HCT116 (cell line): ENCODE results near the gene TMEM156. TPM values are rescaled to one million over a fixed set of nuclear protein-coding genes. Genes with fewer than 3 reads are reported as not detected.
A peak's percentile ranks its signal among the peaks of the same experiment; 100 is the strongest.

ENCODE experiments used
- ATAC-seq: fragments of 200-7000 bp; cut with Tn5 transposase; 2 replicates; pipeline ENCODE4 v1.9.1; 2020; ENCODE audit warnings: mild to moderate bottlenecking, moderate library complexity
- BruUV-seq: library from RNA; stranded (reverse); fragments of 400-500 nt; replicated peaks from 2 replicates; lab custom pipeline; 2021; lab: Mats Ljungman, UMichigan
- CTCF ChIA-PET: fragments of 300-600 bp; sonication (Branson Sonifier 250); formaldehyde crosslinking; loops from one replicate; lab custom pipeline; 2021; ENCODE audit warnings: antibody characterized with exemption; lab: Charles Lee
- POLR2A ChIA-PET: fragments of 300-600, 350-600 bp; sonication (Branson Sonifier 250); formaldehyde crosslinking; loops from one replicate; lab custom pipeline; 2021; ENCODE audit warnings: antibody characterized with exemption; lab: Charles Lee
- RAD21 ChIA-PET, 2 experiments: fragments of 300-600 bp; sonication (Branson Sonifier 250); formaldehyde crosslinking; loops; one replicate each; lab custom pipeline; 2023; ENCODE audit warnings: low total read pairs in 2 of 2; ENCODE audit not compliant: uncharacterized antibody in 2 of 2, unreplicated experiment in 2 of 2, low non-redundant PET in 1 of 2; lab: Charles Lee
- DNase-seq: peaks from one replicate; pipeline ENCODE4 v3.0.0-alpha.2; 2010; ENCODE audit warnings: low read depth, low spot score
- H2AFZ ChIP-seq: fragments of 200-600 bp; shearing (Covaris generic), sonication (generic); 2 replicates; pipeline ENCODE4 v1.6.1; 2017; ENCODE audit warnings: low read depth, mixed run types, mixed read lengths, antibody characterized with exemption, low read length; ENCODE audit not compliant: poor library complexity, severe bottlenecking
- H3K27ac ChIP-seq: 2 replicates; pipeline ENCODE4 v1.5.1; 2012; ENCODE audit warnings: low read depth, low read length
- H3K27me3 ChIP-seq: fragments of 200-600 bp; sonication (generic); 2 replicates; pipeline ENCODE4 v1.6.1; 2016; ENCODE audit warnings: mixed run types, low read length, mixed read lengths; ENCODE audit not compliant: insufficient read depth
- H3K36me3 ChIP-seq, 2 experiments: fragments of 200-500 bp in 1 of 2; fragments of 200-600 bp in 1 of 2; sonication (Bioruptor generic) in 1 of 2; sonication (generic) in 1 of 2; 2 replicates each; pipeline versions ENCODE4 v1.5.1 to v1.6.1; 2014 to 2016; ENCODE audit warnings: low read length in 2 of 2, inconsistent platforms in 1 of 2, mixed read lengths in 1 of 2, mixed run types in 1 of 2; ENCODE audit not compliant: insufficient read depth in 2 of 2, control insufficient read depth in 1 of 2
- H3K4me1 ChIP-seq, 2 experiments: fragments of 200-600 bp in 1 of 2; sonication (generic) in 1 of 2; 2 replicates each; pipeline versions ENCODE4 v1.5.1 to v1.6.1; 2012 to 2017; ENCODE audit warnings: low read length in 2 of 2, inconsistent platforms in 1 of 2, mild to moderate bottlenecking in 1 of 2, mixed read lengths in 1 of 2, mixed run types in 1 of 2, moderate library complexity in 1 of 2; ENCODE audit not compliant: insufficient read depth in 2 of 2, control insufficient read depth in 1 of 2
- H3K4me2 ChIP-seq: fragments of 200-600 bp; sonication (generic); 2 replicates; pipeline ENCODE4 v1.6.1; 2017; ENCODE audit warnings: mixed run types, low read length, mixed read lengths
- H3K4me3 ChIP-seq, 2 experiments: fragments of 200-600 bp in 1 of 2; sonication (generic) in 1 of 2; replicated peaks in 1 of 2; 2 replicates each; pipeline ENCODE4 v1.5.1; 2011 to 2016; ENCODE audit warnings: low read length in 2 of 2, control low read depth in 1 of 2, low read depth in 1 of 2, mild to moderate bottlenecking in 1 of 2, mixed read lengths in 1 of 2, mixed run types in 1 of 2
- H3K79me2 ChIP-seq: fragments of 200-600 bp; sonication (generic); 2 replicates; pipeline ENCODE4 v1.6.1; 2017; ENCODE audit warnings: mild to moderate bottlenecking, mixed run types, low read length, moderate library complexity, mixed read lengths; ENCODE audit not compliant: insufficient read depth
- H3K9ac ChIP-seq: fragments of 200-600 bp; sonication (generic); 2 replicates; pipeline ENCODE4 v1.6.1; 2016; ENCODE audit warnings: low read length, mixed read lengths
- H3K9me2 ChIP-seq: fragments of 200-600 bp; sonication (generic), shearing (Covaris generic); 2 replicates; pipeline ENCODE4 v1.6.1; 2017; ENCODE audit warnings: mixed run types, mild to moderate bottlenecking, moderate library complexity; ENCODE audit not compliant: insufficient read depth
- H3K9me3 ChIP-seq, 2 experiments: fragments of 200-500 bp in 1 of 2; fragments of 200-600 bp in 1 of 2; sonication (Bioruptor generic) in 1 of 2; sonication (generic) in 1 of 2; 2 replicates each; pipeline ENCODE4 v1.6.1; 2014 to 2017; ENCODE audit warnings: low read length in 2 of 2, mixed read lengths in 2 of 2, inconsistent platforms in 1 of 2, low read depth in 1 of 2, mild to moderate bottlenecking in 1 of 2, mixed run types in 1 of 2, moderate library complexity in 1 of 2; ENCODE audit not compliant: control insufficient read depth in 1 of 2, insufficient read depth in 1 of 2
- H4K20me1 ChIP-seq: fragments of 200-600 bp; sonication (generic), shearing (Covaris generic); 2 replicates; pipeline ENCODE4 v1.6.1; 2017; ENCODE audit warnings: mixed run types, mild to moderate bottlenecking, moderate library complexity; ENCODE audit not compliant: insufficient read depth
- EZH2 ChIP-seq: fragments of 200-600 bp; sonication (generic); IDR thresholded peaks from 2 replicates; pipeline ENCODE4 v1.6.1; 2017; ENCODE audit warnings: antibody characterized with exemption, mixed run types
- EZH2phosphoT487 ChIP-seq: fragments of 200-600 bp; IDR thresholded peaks from 2 replicates; pipeline ENCODE4 v1.6.1; 2018; ENCODE audit warnings: antibody characterized with exemption, borderline replicate concordance
- SP1 ChIP-seq: IDR thresholded peaks from 2 replicates; pipeline ENCODE4 v1.6.1; 2012; ENCODE audit warnings: low read depth
- intact Hi-C: fragments of 100-400 bp; cut with micrococcal nuclease; formaldehyde crosslinking; loops from 2 replicates; pipeline ENCODE4 v1.10.0; 2022
- total RNA-seq: library from RNA; stranded (reverse); gene quantifications from one replicate; pipeline ENCODE4 v1.2.1, GENCODE V29; 2021; ENCODE audit not compliant: unreplicated experiment
- TF ChIP-seq, protein P1 (sequence below): IDR thresholded peaks from 2 replicates; pipeline ENCODE4 v1.6.1; 2011; ENCODE audit warnings: mild to moderate bottlenecking, low read length, moderate library complexity; ENCODE audit not compliant: insufficient replicate concordance; ENCODE audit errors: extremely low read depth
- TF ChIP-seq, protein P2 (sequence below): IDR thresholded peaks from 2 replicates; pipeline ENCODE4 v1.6.1; 2012

Gene TMEM156
- total RNA-seq, 1 experiment from 2014 or later, result 0.22 TPM

DNA sequence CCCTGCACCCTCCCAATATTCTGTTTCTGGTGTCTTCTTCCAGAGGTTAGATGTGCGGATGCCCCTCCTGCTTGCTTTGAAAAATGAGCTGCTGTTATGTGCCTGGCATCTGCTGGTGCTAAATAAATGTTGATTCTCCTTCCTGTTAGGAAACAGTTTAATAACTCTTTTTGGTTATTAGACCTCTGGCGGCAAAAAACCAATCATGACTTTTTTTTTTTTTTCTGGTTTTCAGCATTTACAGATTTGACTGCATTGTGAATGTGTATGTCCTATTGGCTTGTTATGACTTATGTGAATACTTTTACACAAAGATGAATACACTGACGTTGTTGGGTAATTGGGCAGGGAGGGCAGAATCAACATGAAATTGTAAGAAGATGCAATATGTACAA is 13.6 kb upstream of the TMEM156 start:
- H3K4me3 ChIP-seq, result peak overlapping the region; percentile 59 to 66
- RAD21 ChIA-PET, result no interaction called here
- no peaks in the 10 kb centered on the region for H3K9me2 ChIP-seq
- CTCF ChIA-PET, result interaction anchor here (1.0 kb wide), 1 partner anchor 286 kb away, joined by 3 read pairs; no protein-coding TSS in a partner anchor
- intact Hi-C loops, result no loop called here
- no peaks in the 10 kb centered on the region for H3K79me2 ChIP-seq
- H3K27me3 ChIP-seq, result no peaks in the 10 kb centered on the region
- TF ChIP-seq EZH2 (no peak), EZH2phosphoT487 (no peak), SP1 (no peak)
- TF ChIP-seq, protein P1, sequence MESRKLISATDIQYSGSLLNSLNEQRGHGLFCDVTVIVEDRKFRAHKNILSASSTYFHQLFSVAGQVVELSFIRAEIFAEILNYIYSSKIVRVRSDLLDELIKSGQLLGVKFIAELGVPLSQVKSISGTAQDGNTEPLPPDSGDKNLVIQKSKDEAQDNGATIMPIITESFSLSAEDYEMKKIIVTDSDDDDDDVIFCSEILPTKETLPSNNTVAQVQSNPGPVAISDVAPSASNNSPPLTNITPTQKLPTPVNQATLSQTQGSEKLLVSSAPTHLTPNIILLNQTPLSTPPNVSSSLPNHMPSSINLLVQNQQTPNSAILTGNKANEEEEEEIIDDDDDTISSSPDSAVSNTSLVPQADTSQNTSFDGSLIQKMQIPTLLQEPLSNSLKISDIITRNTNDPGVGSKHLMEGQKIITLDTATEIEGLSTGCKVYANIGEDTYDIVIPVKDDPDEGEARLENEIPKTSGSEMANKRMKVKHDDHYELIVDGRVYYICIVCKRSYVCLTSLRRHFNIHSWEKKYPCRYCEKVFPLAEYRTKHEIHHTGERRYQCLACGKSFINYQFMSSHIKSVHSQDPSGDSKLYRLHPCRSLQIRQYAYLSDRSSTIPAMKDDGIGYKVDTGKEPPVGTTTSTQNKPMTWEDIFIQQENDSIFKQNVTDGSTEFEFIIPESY, result no peak
- TF ChIP-seq, protein P2, sequence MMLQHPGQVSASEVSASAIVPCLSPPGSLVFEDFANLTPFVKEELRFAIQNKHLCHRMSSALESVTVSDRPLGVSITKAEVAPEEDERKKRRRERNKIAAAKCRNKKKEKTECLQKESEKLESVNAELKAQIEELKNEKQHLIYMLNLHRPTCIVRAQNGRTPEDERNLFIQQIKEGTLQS, result no peak
- H3K4me1 ChIP-seq, result peaks cover 21 to 27% of the 10 kb centered on the region in 2 experiments
- H3K4me2 ChIP-seq, result peak overlapping the region; percentile 88
- H3K36me3 ChIP-seq, result no peaks in the 10 kb centered on the region
- no TSS peak for BruUV-seq
- no peak overlapping the region for H2AFZ ChIP-seq
- H4K20me1 ChIP-seq, result no peaks in the 10 kb centered on the region
- POLR2A ChIA-PET, result no interaction called here
- DNase-seq, result no peak
- H3K9me3 ChIP-seq, result no peaks in the 10 kb centered on the region
- ATAC-seq, result no peak
- H3K9ac ChIP-seq, result peak overlapping the region; percentile 62; the same call in 1 of the 2 replicates
- H3K27ac ChIP-seq, result no peak overlapping the region; the same call in 1 of the 2 replicates
